Esophagus squamous epithelium (tissue), 5 donors: Measurements from ENCODE around the gene EPHA5. TPM values are rescaled to one million over a fixed set of nuclear protein-coding genes. Genes with fewer than 3 reads are reported as not detected.

Experiments used
- DNase-seq: peaks from one replicate; lab custom pipeline; 2025; lab: John Stamatoyannopoulos, UW
- H3K27ac ChIP-seq, 4 donors: fragments of 200-600 bp; sonication (generic); one replicate each; pipeline ENCODE4 v1.5.1; 2016 to 2019; ENCODE audit warnings: mild to moderate bottlenecking in 1 of 4
- H3K27me3 ChIP-seq, 4 donors: fragments of 200-600 bp; sonication (generic); 1 replicate in 3 of 4; 2 replicates in 1 of 4; pipeline versions ENCODE4 v1.5.1 to v1.6.0; 2017 to 2021; ENCODE audit warnings: antibody characterized with exemption in 1 of 4
- H3K36me3 ChIP-seq, 3 donors: fragments of 200-600 bp; sonication (generic); one replicate each; pipeline ENCODE4 v1.5.1; 2016 to 2019
- H3K4me1 ChIP-seq, 3 donors: fragments of 200-600 bp; sonication (generic); one replicate each; pipeline ENCODE4 v1.5.1; 2017 to 2019
- H3K4me3 ChIP-seq, 4 donors: fragments of 200-600 bp; sonication (generic); 1 replicate in 3 of 4; 2 replicates in 1 of 4; pipeline ENCODE4 v1.5.1; 2016 to 2019; ENCODE audit warnings: mild to moderate bottlenecking in 2 of 4, moderate library complexity in 1 of 4
- H3K9me3 ChIP-seq, 3 donors: fragments of 200-600 bp; sonication (generic); one replicate each; pipeline ENCODE4 v1.5.1; 2016 to 2019
- POLR2A ChIP-seq, 4 donors: fragments of 450-650 bp; IDR thresholded peaks; one replicate each; pipeline ENCODE4 v1.6.1; 2017; ENCODE audit warnings: antibody characterized with exemption in 4 of 4, mild to moderate bottlenecking in 4 of 4, moderate library complexity in 3 of 4
- WGBS, 2 donors: methylation state at CpG; one replicate each; pipeline ENCODE4 v1.1.5; 2018; 5-methylcytosine and 5-hydroxymethylcytosine counted together
- intact Hi-C: fragments of 100-400 bp; cut with DNase I; formaldehyde crosslinking; loops from one replicate; pipeline ENCODE4 v1.15.0; 2022
- total RNA-seq, 4 donors: library from RNA; depleted of rRNA; stranded (reverse); fragments of >200 nt; gene quantifications; one replicate each; pipeline ENCODE4 v1.1.0, GENCODE V29; 2016
- TF ChIP-seq, protein P1 (sequence below), 6 experiments: fragments of 450-650 bp in 4 of 6; fragments of 200-600 bp in 2 of 6; sonication (generic) in 2 of 6; IDR thresholded peaks; one replicate each; pipeline ENCODE4 v1.5.1; 2016 to 2019; ENCODE audit warnings: antibody characterized with exemption in 6 of 6, mild to moderate bottlenecking in 4 of 6, moderate library complexity in 4 of 6
- donor health status: DM: yes; HTN: yes; CAD: no.

EPHA5 gene
- total RNA-seq, 4 donors from 2014 or later, result under 0.01 to 0.06 TPM; not detected in 2

DNA sequence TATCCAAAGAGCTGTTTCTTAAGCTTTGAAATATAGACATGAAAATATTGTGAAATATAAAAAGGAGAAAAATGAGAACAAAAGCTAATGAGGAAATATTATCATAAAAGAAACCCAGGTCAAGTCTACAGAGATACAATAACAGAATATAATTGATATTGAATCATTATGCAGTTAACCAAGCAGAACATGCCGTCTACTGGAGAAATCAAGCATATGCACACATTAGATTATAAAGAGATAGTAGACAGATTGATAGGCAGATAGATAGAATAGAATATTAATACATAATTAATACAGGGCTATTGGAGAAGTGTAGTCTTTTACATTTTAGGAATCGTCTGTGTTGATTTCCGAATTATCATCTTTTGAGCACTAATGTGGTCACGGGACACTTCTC is 208.5 kb downstream of the EPHA5 start:
- H3K9me3 ChIP-seq, result no peaks in the 10 kb centered on the region
- WGBS, 2 donors, result 81 to 84% methylated on average over 4 of the region's 4 CpGs

DNA sequence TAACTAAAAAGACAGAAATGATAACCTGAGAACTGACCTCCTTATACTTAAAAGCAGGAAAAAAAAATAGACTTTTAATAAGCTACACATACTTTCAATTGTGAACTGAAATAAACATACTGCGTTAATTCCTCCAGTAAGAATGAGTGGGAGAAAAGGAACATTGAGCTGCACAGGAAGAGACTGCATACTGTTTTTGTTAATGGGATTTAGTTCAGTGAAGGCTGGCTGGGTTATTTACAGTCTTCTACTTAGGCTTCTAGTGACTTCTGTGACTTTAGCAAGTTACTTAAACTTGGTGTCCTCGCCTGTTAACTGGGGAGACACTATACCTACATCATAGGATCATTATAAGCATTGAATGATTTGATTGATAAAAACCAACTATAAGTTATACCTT is 213.3 kb downstream of the EPHA5 start:
- Histone ChIP-seq H3K4me3 (no peak overlapping the region), H3K36me3 (no peaks in the 10 kb centered on the region), H3K27ac (no peak overlapping the region), H3K9me3 (no peaks in the 10 kb centered on the region), H3K4me1 (no peaks in the 10 kb centered on the region), H3K27me3 (no peaks in the 10 kb centered on the region)
- 63% methylated on average over 2 of the region's 2 CpGs for WGBS, 2 donors
- intact Hi-C loops, result no loop called here
- no peak for TF ChIP-seq POLR2A (IDR thresholded peaks at IDR 0.05)
- TF ChIP-seq, protein P1, sequence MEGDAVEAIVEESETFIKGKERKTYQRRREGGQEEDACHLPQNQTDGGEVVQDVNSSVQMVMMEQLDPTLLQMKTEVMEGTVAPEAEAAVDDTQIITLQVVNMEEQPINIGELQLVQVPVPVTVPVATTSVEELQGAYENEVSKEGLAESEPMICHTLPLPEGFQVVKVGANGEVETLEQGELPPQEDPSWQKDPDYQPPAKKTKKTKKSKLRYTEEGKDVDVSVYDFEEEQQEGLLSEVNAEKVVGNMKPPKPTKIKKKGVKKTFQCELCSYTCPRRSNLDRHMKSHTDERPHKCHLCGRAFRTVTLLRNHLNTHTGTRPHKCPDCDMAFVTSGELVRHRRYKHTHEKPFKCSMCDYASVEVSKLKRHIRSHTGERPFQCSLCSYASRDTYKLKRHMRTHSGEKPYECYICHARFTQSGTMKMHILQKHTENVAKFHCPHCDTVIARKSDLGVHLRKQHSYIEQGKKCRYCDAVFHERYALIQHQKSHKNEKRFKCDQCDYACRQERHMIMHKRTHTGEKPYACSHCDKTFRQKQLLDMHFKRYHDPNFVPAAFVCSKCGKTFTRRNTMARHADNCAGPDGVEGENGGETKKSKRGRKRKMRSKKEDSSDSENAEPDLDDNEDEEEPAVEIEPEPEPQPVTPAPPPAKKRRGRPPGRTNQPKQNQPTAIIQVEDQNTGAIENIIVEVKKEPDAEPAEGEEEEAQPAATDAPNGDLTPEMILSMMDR (IDR thresholded peaks at IDR 0.05), result no peak
- DNase-seq, result no peak

More for the DNA sequence above, 208.5 kb downstream of the EPHA5 start:
- Histone ChIP-seq H3K4me1 (no peaks in the 10 kb centered on the region), H3K36me3 (no peaks in the 10 kb centered on the region), H3K27ac (no peak overlapping the region), H3K4me3 (no peak overlapping the region), H3K27me3 (no peaks in the 10 kb centered on the region)
- intact Hi-C loops, result no loop called here
- no peak for DNase-seq
- no peak for TF ChIP-seq POLR2A (IDR thresholded peaks at IDR 0.05)
- TF ChIP-seq, protein P1 (IDR thresholded peaks at IDR 0.05), result no peak

GRCh38 chr4:65456579-65456978 is 213.7 kb downstream of the EPHA5 start:
- Histone ChIP-seq H3K27ac (no peak overlapping the region), H3K4me3 (no peak overlapping the region), H3K4me1 (no peaks in the 10 kb centered on the region), H3K9me3 (no peaks in the 10 kb centered on the region), H3K27me3 (no peaks in the 10 kb centered on the region), H3K36me3 (no peaks in the 10 kb centered on the region)
- no peak for TF ChIP-seq POLR2A (IDR thresholded peaks at IDR 0.05)
- TF ChIP-seq, protein P1 (IDR thresholded peaks at IDR 0.05), result no peak
- DNase-seq, result no peak
- intact Hi-C loops, result no loop called here

DNA sequence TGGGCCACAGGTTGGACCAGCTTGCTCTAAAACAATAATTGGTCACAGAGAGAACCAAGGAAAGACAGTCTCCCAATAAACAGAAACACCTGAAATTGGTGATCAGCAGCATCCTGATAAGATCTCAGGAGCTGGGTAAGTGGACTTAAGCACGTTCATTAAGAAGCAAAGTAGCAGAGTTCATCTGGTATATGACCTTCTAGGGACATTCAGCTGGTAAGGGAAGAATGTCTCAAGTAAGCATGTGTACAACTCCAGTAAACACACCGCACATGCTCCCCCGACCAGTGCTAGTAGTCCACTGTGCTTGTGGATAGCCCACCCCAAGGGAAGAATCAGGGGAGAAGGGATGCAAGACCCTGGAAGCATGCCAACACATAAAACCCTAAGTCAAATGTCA is 216.9 kb downstream of the EPHA5 start:
- intact Hi-C loops, result no loop called here
- H3K27ac ChIP-seq, result no peak overlapping the region
- WGBS, 2 donors, result 56 to 69% methylated on average over 3 of the region's 3 CpGs

DNA sequence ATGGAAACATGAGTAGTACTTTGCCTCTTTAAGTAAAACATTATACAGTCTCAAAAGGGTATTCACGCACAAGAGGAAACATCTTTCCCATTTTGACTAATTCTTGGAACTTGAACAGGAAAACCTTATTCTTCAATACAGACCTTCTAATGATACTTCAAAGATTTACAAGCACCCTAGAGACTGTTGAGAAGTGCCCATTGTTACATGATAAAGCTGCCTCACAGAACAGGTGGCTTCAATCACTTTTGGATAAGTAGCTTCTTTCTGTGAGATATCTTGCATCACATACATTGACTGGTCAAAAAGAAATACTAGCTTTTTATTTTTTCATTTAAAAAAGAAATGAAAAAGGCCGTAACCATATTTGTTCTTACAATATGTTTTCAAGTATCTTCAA is 219.4 kb downstream of the EPHA5 start:
- no peak overlapping the region for H3K4me3 ChIP-seq
- H3K27me3 ChIP-seq, result no peaks in the 10 kb centered on the region
- no peak for DNase-seq
- 62 to 77% methylated on average over 2 of the region's 2 CpGs for WGBS, 2 donors
- H3K27ac ChIP-seq, result no peak overlapping the region
- no peaks in the 10 kb centered on the region for H3K4me1 ChIP-seq
- intact Hi-C loops, result no loop called here
- no peak for TF ChIP-seq POLR2A (IDR thresholded peaks at IDR 0.05)
- TF ChIP-seq, protein P1 (IDR thresholded peaks at IDR 0.05), result no peak
- H3K36me3 ChIP-seq, result no peaks in the 10 kb centered on the region
- no peaks in the 10 kb centered on the region for H3K9me3 ChIP-seq

More for the DNA sequence above, 216.9 kb downstream of the EPHA5 start:
- no peaks in the 10 kb centered on the region for H3K27me3 ChIP-seq
- no peaks in the 10 kb centered on the region for H3K36me3 ChIP-seq
- H3K9me3 ChIP-seq, result no peaks in the 10 kb centered on the region
- no peaks in the 10 kb centered on the region for H3K4me1 ChIP-seq
- TF ChIP-seq, protein P1 (IDR thresholded peaks at IDR 0.05), result no peak
- no peak for TF ChIP-seq POLR2A (IDR thresholded peaks at IDR 0.05)
- DNase-seq, result no peak
- no peak overlapping the region for H3K4me3 ChIP-seq
